A673 (cell line): ENCODE data around the gene PPFIA2. TPM values are rescaled to one million over a fixed set of nuclear protein-coding genes. Genes with fewer than 3 reads are reported as not detected.

Experiments used
- BruUV-seq: library from RNA; stranded (reverse); fragments of 400-500 nt; replicated peaks from 2 replicates; lab custom pipeline; 2021; lab: Mats Ljungman, UMichigan
- CTCF ChIA-PET: fragments of 300-600 bp; sonication (Branson Sonifier 250); formaldehyde crosslinking; loops from one replicate; lab custom pipeline; 2022; ENCODE audit warnings: antibody characterized with exemption; lab: Charles Lee
- POLR2A ChIA-PET: fragments of 300-600 bp; sonication (Branson Sonifier 250); formaldehyde crosslinking; loops from one replicate; lab custom pipeline; 2022; ENCODE audit warnings: antibody characterized with exemption; ENCODE audit not compliant: low non-redundant PET; lab: Charles Lee
- DNase-seq: peaks from one replicate; pipeline ENCODE4 v3.0.0-alpha.2; 2015; ENCODE audit warnings: low spot score
- H3K27ac ChIP-seq: fragments of 200-600 bp; sonication (generic); 2 replicates; pipeline ENCODE4 v1.5.1; 2016; ENCODE audit warnings: mixed run types, low read depth, mild to moderate bottlenecking, mixed read lengths, antibody characterized with exemption, low read length; ENCODE audit not compliant: poor library complexity, severe bottlenecking
- H3K27me3 ChIP-seq: fragments of 200-600 bp; sonication (generic); replicated peaks from 2 replicates; pipeline ENCODE4 v1.6.1; 2017; ENCODE audit warnings: mixed run types, low read depth, mild to moderate bottlenecking, mixed read lengths, antibody characterized with exemption, low read length; ENCODE audit not compliant: insufficient read depth, poor library complexity
- H3K36me3 ChIP-seq: fragments of 200-600 bp; sonication (generic); 2 replicates; pipeline ENCODE4 v1.6.1; 2016; ENCODE audit warnings: mixed run types, mild to moderate bottlenecking, mixed read lengths, antibody characterized with exemption, low read length; ENCODE audit not compliant: insufficient read depth, poor library complexity, severe bottlenecking
- H3K4me1 ChIP-seq: fragments of 200-600 bp; sonication (generic); 2 replicates; pipeline ENCODE4 v1.6.1; 2017; ENCODE audit warnings: mixed run types, mild to moderate bottlenecking, mixed read lengths, antibody characterized with exemption, low read length; ENCODE audit not compliant: insufficient read depth, poor library complexity, severe bottlenecking
- H3K4me3 ChIP-seq: fragments of 200-600 bp; sonication (generic); 2 replicates; pipeline ENCODE4 v1.5.1; 2016; ENCODE audit warnings: low read depth, mixed run types, mild to moderate bottlenecking, mixed read lengths, low read length; ENCODE audit not compliant: poor library complexity, severe bottlenecking
- H3K9me3 ChIP-seq: fragments of 200-600 bp; sonication (generic); 2 replicates; pipeline ENCODE4 v1.6.1; 2016; ENCODE audit warnings: mixed run types, low read depth, mild to moderate bottlenecking, mixed read lengths, antibody characterized with exemption, low read length; ENCODE audit not compliant: poor library complexity, severe bottlenecking
- CTCF ChIP-seq: fragments of 300-800, 200-600 bp; sonication (generic); conservative IDR thresholded peaks from 2 replicates; pipeline ENCODE4 v1.5.1; 2017; ENCODE audit warnings: low read depth, mild to moderate bottlenecking, antibody characterized with exemption, low read length, moderate library complexity, mixed read lengths
- EZH2 ChIP-seq: fragments of 200-600 bp; sonication (generic); IDR thresholded peaks from 2 replicates; pipeline ENCODE4 v1.6.1; 2017; ENCODE audit warnings: borderline replicate concordance, low read depth, mild to moderate bottlenecking, mixed read lengths, antibody characterized with exemption, low read length; ENCODE audit not compliant: poor library complexity, severe bottlenecking
- intact Hi-C: fragments of 100-400 bp; cut with micrococcal nuclease; formaldehyde crosslinking; loops from one replicate; pipeline ENCODE4 v1.10.0; 2022; ENCODE audit not compliant: unreplicated experiment
- total RNA-seq: library from RNA; stranded (reverse); gene quantifications from 2 replicates; pipeline ENCODE4 v1.2.3, GENCODE V29; 2021

PPFIA2 gene
- total RNA-seq, 1 experiment from 2014 or later: 0.52 TPM

- Histone ChIP-seq H3K4me1 (no peaks in the 10 kb centered on the region), H3K27me3 (no peaks in the 10 kb centered on the region), H3K27ac (no peak overlapping the region), H3K9me3 (no peaks in the 10 kb centered on the region), H3K4me3 (no peak overlapping the region), H3K36me3 (no peaks in the 10 kb centered on the region)
- ChIA-PET POLR2A (no interaction called here), CTCF (no interaction called here)
- DNase-seq: no peak
- intact Hi-C loops: no loop called here
- BruUV-seq: no TSS peak
- TF ChIP-seq EZH2 (no peak), CTCF (no peak)
These were observed 219.9 kb downstream of the PPFIA2 start for GRCh38 chr12:81539279-81539678.

GRCh38 chr12:81533054-81533453, 226.1 kb downstream of the PPFIA2 start:
- DNase-seq: no peak
- no peak overlapping the region for H3K4me3 ChIP-seq
- intact Hi-C loops: no loop called here
- H3K27me3 ChIP-seq: no peaks in the 10 kb centered on the region
- CTCF ChIA-PET: interaction anchor here (0.6 kb wide), 1 partner anchor 9 kb away, joined by 3 read pairs; no protein-coding TSS in a partner anchor
- H3K9me3 ChIP-seq: no peaks in the 10 kb centered on the region
- no peaks in the 10 kb centered on the region for H3K36me3 ChIP-seq
- TF ChIP-seq EZH2 (no peak), CTCF (no peak)
- no TSS peak for BruUV-seq
- H3K4me1 ChIP-seq: no peaks in the 10 kb centered on the region
- no peak overlapping the region for H3K27ac ChIP-seq
- POLR2A ChIA-PET: no interaction called here

GRCh38 chr12:81530352-81530751, 228.8 kb downstream of the PPFIA2 start:
- CTCF ChIA-PET: no interaction called here
- TF ChIP-seq EZH2: no peak
- no peak for TF ChIP-seq CTCF
- H3K4me3 ChIP-seq: no peak overlapping the region
- BruUV-seq: no TSS peak
- no peaks in the 10 kb centered on the region for H3K36me3 ChIP-seq
- intact Hi-C loops: no loop called here
- POLR2A ChIA-PET: interaction anchor here (0.7 kb wide), 1 partner anchor 1254 kb away, joined by 7 read pairs; no protein-coding TSS in a partner anchor
- H3K9me3 ChIP-seq: no peaks in the 10 kb centered on the region
- no peak for DNase-seq
- no peaks in the 10 kb centered on the region for H3K27me3 ChIP-seq
- no peaks in the 10 kb centered on the region for H3K4me1 ChIP-seq
- no peak overlapping the region for H3K27ac ChIP-seq
